HG03439 (cell line): ENCODE results near the gene STAG3.
"Not testable (repeated sequence)": the region's sequence is repeated elsewhere in the genome, so short reads cannot be mapped to it uniquely, and the experiment has no call there.

Experiments used
- ATAC-seq: cut with Tn5 transposase; IDR thresholded peaks from one replicate; pipeline ENCODE4 v1.9.1; 2021; ENCODE audit warnings: mild to moderate bottlenecking, moderate library complexity; ENCODE audit not compliant: unreplicated experiment

STAG3 gene

GRCh38 chr7:100173806-100174495 lies 3.8 kb upstream of the STAG3 start:
- no peak for ATAC-seq

- no peak for ATAC-seq
These were observed 3.1 kb upstream of the STAG3 start for GRCh38 chr7:100174582-100174981.

DNA sequence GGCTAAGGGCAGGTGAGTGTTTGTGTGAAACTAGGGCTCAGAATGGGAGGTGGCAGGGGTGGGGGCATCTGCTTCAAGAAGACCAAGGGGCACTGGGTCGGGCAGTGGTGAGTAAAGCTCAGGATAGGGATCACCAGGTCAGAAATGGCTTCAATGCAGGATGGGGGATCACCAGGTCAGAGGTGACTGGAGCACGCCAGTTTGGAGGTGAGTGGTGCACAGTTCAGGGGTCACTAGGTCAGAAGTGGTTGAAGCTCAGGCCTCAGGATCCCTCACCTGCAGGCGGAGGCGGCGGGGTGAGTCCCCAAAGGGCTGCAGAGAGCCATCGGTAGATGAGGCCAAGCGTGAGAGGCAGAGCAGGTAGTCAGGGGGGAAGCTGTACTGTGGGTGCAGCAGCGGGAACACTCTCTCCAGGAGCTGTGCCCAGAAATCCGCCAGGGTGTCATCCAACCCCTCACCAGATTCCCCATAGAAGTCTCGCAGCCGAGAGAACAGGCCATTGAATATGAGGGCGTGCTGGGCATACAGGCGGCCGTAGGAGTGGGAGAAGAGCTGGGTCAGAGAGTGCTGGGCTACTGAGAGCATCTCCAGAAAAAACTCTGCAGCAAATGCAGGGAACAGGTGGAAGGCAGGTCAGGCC lies 2.3 kb upstream of the STAG3 start:
- ATAC-seq, result no peak

DNA sequence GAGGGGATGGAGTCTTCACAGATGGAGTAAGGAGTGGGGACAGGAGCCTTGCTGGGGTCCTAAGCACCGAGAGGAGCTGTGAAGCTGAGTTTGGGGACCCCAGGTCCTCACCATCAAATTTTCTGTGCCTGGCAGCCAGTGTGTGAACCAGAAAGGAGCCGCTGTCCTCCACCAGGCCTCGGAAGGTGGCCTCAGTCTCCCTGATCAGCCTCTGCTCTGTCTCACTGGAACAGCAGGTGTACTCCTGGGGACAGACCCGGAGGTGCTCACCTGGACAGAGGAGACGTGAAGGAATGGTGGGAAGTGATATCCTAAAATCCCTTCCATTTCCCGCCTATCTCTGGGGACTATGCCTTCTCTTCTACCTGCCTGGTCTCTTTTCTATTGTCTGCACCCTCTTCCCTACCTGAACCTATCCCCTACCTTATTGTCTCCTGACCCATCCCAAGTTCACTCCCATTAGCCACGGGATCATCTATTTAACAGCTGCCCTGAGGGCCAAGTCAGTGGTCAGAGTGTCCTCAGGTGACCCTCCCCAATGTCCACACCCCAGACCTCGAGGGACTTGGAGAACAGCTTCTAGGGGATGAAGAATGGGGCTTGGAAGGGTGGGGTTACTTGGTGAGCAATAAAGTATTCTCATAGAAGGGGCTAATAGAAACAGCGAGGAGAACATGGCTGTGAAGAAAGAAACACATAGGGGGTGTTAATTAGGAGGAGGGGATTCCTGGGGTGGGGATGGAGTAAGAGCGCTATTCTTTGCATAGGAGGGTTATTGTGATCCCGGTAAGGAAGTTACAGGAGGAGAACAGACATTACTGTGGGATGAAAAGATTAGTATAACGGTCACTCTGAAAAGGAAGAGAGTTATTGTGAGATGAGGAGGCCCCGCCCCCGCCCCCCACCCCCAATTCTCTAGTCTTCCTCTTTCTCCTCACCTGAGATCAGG lies 1.3 kb upstream of the STAG3 start:
- ATAC-seq, result no peak

GRCh38 chr7:100180084-100180483 lies 2.4 kb downstream of the STAG3 start:
- ATAC-seq, result not testable (repeated sequence)

- ATAC-seq, result not testable (repeated sequence)
These were observed 4.9 kb downstream of the STAG3 start for GRCh38 chr7:100182616-100183015.

GRCh38 chr7:100183090-100183489 lies 5.4 kb downstream of the STAG3 start:
- ATAC-seq, result not testable (repeated sequence)

DNA sequence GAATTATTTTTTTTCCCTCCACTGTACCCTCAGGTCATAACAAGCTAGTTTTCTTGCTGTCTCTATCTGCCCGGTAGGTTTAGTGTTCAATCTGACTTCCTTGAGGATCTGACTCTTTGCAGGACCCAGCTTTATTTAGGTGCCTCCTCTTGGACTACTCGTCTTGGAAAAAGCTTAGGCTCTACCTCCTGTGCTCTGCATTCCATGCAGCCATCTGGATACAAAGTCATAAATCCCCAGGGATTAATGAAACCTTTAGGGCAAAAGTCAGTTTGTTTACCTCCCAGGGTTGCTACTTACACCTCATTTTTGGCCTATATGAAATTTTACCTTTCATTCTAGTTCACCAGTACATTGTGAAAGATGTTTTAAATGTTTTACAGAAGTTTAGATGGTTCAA lies 8.0 kb downstream of the STAG3 start:
- no peak for ATAC-seq

GRCh38 chr7:100189061-100189460 lies 11.3 kb downstream of the STAG3 start:
- no peak for ATAC-seq

- no peak for ATAC-seq
These were observed 12.5 kb downstream of the STAG3 start for GRCh38 chr7:100190048-100190711.

DNA sequence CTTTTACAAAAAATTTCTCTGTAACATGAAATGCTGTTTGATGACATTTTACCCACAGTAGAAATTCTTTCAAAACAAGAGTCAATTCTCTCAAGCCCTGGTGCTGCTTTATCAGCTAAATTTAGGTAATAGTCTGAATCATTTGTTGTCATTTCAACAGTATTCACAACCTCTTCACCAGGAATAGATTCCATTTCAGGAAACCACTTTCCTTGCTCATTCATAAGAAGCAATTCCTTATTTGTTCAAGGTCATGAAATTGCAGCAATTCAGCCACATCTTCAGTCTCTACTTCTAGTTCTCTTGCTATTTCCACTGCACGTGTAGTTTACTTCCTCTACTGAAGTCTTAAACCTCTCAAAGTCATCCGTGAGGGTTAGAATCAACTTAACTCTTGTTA lies 14.1 kb downstream of the STAG3 start:
- ATAC-seq, result no peak

DNA sequence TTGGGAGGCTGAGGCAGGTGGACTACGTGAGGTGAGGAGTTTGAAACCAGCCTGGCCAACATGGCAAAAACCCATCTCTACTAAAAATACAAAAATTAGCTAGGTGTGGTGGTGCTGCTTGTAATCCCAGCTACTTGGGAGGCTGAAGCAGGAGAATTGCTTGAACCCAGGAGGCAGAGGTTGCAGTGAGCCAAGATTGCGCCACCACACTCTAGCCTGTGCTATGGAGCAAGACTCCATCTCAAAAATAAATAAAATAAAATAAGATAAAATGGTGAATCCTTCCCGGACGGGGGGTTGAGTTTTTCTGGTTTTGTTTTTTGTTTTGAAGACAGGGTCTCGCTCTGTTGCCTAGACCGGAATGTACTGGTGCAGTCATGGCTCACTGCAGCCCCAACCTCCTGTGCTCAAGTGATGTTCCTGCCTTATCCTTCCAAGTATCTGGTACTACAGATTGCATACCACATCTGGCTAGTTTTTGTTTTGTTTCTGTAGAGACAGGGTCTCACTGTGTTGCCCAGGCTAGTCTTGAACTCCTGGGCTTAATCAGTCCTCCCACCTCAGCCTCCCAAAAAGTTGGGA lies 14.7 kb downstream of the STAG3 start:
- ATAC-seq, result not testable (repeated sequence)

DNA sequence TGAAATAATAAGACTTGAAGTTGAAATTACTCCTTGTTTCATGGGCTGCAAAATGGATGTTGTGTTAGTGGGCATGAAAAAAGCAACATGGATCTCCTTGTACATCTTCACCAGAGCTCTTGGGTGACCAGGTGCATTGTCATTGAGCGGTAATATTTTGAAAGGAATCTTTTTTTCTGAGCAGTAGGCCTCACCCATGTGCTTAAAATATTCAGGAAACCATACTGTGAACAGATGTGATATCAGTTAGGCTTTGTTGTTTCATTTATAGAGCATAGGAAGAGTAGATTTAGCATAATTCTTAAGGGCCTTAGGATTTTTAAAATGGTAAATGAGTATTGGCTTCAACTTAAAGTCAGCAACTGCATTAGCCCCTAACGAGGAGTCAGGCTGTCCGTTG lies 15.3 kb downstream of the STAG3 start:
- ATAC-seq, result no peak

DNA sequence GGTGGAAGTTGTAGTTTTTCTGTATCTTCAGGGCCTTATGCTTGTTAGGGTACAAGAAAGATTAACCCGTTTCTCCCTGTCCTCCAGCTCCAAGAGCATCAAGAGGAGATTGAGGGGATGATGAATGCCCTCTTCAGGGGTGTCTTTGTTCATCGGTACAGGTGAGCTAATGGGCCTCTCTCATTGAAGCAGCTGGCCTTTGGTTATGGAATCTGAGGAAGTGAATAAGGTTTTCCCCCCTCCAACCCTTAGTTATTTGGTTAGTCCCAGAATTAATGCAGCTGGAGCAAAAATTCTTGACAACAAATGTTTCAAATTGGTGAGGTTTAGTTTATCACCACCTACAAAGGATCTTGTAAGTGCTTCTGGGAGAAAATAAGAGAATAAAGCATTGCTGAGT lies 17.5 kb downstream of the STAG3 start:
- no peak for ATAC-seq

DNA sequence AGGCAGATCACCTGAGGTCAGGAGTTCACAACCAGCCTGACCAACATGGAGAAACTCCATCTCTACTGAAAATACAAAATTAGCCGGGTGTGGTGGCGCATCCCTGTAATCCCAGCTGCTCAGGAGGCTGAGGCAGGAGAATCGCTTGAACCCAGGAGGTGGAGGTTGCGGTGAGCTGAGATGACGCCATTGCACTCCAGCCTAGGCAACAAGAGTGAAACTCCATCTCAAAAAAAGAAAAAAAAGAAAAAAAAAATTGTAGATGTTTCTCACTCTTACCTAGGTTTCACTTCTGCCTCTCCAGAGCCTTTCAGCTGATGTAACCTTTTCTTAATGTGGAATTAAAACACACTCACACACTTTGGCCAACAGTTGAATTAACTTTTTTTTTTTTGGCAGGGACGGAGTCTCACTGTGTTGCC lies 18.2 kb downstream of the STAG3 start:
- not testable (repeated sequence) for ATAC-seq

- no peak for ATAC-seq
These were observed 20.5 kb downstream of the STAG3 start for GRCh38 chr7:100198266-100198665.

DNA sequence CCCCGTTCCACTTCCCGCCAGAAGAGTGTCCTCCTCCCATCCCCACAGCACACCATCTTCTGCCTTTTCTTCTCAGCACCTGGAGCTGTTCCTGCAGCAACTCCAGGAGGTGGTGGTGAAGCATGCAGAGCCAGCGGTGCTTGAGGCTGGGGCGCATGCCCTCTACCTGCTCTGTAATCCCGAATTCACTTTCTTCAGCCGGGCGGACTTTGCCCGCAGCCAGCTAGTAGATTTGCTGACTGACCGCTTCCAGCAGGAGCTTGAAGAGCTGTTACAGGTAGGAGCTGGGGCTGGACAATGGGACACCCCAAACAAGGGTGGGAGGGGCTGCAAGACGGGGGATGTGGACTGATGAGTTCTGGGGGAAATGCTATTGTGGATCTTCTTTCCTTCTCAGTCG lies 23.0 kb downstream of the STAG3 start:
- no peak for ATAC-seq

DNA sequence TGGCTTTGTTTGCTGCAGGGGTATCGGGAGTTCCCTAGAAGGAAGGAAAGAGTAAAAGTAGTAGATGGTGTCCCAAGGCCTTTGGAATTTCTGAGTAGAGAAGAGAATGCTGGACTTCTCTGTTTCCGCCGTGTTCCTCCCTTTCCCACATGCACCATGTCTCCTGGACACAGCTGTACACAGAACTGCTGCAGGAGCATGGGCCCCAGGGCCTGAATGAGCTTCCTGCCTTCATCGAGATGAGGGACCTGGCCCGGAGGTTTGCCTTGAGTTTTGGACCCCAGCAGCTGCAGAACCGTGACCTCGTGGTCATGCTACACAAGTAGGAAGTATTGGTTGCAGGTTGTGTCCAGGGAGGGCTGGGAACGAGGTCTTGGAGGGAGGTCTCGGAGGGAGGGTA lies 26.7 kb downstream of the STAG3 start:
- ATAC-seq, result no peak

- ATAC-seq, result peak; percentile 46
These were observed 31.2 kb downstream of the STAG3 start for GRCh38 chr7:100208911-100209408.

DNA sequence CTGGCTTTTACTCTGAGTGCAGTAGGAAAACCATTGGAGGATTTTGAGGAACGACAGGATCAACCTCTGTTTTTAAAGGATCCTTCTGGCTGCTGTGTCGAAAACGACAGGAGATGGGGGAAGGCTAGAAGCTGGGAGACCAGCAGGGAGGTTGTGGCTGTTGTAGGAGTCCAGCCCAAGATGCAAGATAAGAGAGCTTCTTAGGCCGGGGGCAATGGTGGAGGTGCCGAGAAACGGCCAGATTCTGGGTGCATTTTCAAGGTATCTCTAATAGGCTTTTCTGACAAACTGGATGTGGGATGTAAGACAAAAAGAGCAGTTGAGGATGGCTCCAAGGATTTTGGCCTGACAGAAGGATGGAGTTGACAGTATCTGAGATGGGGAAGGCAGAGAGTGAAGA lies 31.8 kb downstream of the STAG3 start:
- no peak for ATAC-seq
